OCI-LY1 (cell line): ENCODE measurements around the gene MIA2.

ENCODE experiments used
- EZH2 ChIP-seq: fragments of 200-600 bp; sonication (generic), shearing (Covaris generic); IDR thresholded peaks from 2 replicates; pipeline ENCODE4 v1.8.0; 2017; ENCODE audit warnings: borderline replicate concordance, mixed run types, mild to moderate bottlenecking, antibody characterized with exemption, low read length, moderate library complexity, mixed read lengths
- TF ChIP-seq, protein P1 (sequence below): fragments of 200-600 bp; sonication (generic), shearing (Covaris generic); IDR thresholded peaks from 2 replicates; pipeline ENCODE4 v1.5.1; 2017; ENCODE audit warnings: mild to moderate bottlenecking, antibody characterized with exemption, low read length, moderate library complexity, mixed read lengths

DNA sequence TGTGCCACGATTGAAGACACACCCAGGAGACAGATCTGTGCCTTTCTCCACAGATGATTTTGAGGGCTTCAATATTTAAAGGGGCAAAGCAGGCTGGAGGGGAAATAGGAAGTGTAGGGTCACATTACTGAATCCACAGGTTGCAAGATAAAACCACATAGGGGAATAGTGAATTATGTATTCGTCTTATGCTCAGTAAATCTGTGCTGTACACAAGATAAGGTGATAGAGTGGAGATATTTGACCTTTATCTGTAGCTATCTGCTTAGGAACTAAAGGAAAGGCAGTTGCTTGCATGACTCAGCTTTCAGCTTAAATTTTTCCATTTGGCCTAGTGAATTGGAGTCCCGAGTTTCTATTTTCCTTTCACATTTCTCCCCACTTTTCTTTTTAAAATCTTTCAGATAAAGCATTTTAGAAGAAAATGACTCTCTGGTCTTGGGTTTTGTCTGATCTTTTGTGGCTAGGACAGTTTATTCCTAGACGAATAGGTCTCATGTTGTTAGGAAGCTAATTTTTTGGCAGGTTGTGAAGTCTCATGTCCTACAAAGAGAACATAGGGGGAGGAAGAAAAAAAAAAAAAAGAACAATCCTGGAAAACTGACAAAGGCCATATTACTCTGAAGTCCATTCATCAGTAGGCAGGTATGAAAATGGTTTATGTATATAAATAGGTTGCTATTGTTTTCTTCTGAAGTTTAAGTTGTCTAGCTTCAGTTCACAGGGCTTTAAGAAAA is 143.1 kb downstream of the MIA2 start:
- TF ChIP-seq EZH2: no peak
- TF ChIP-seq, protein P1, sequence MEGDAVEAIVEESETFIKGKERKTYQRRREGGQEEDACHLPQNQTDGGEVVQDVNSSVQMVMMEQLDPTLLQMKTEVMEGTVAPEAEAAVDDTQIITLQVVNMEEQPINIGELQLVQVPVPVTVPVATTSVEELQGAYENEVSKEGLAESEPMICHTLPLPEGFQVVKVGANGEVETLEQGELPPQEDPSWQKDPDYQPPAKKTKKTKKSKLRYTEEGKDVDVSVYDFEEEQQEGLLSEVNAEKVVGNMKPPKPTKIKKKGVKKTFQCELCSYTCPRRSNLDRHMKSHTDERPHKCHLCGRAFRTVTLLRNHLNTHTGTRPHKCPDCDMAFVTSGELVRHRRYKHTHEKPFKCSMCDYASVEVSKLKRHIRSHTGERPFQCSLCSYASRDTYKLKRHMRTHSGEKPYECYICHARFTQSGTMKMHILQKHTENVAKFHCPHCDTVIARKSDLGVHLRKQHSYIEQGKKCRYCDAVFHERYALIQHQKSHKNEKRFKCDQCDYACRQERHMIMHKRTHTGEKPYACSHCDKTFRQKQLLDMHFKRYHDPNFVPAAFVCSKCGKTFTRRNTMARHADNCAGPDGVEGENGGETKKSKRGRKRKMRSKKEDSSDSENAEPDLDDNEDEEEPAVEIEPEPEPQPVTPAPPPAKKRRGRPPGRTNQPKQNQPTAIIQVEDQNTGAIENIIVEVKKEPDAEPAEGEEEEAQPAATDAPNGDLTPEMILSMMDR: no peak
